ELF-1 (cell line): ENCODE measurements around the gene COMT.
A peak's percentile ranks its signal among the peaks of the same experiment; 100 is the strongest.

Experiments
- DNase-seq: peaks from one replicate; pipeline ENCODE4 v3.0.0-alpha.2; 2016; ENCODE audit warnings: low read depth, low spot score

Gene COMT

DNA sequence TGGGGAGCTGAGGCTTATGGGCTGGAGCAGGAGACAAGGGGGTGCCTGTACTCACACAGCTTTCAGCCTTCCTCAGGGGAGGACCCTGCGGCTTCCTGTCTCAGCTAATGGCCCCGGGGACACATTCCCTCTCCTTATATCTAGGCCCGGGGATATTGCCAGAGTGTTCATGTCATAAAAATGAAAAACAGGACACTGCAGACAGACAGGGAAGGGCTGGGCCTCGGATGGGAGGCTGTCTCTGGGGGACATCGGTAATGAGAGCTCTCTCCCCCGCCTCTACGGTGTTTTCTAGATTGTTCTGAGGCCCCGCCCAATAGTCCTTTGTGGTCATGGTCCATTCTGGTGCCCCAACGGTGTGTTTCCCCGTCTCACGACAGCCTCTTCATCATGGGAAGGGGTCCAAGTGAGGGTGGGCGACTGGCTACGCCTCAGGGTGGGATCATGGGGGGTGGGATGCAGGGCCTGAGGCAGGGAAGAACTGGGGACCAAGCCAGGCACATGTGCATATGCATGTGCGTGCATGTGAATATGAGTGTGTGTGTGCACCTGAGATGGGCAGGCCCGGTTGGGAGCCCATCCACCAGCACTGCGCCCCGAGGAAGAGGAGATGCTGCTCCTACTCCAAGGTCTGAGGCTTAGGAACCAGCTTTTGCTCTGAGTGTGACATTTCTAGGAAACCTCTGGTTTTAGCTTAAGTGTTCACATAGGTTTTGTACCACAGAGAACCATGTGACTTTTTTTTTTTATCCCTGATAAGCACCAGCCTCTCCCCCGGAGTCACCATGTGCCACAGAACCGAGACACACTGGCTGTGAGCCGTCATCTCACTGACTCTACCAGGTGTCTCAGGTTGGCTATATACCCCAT is 69.8 kb downstream of the COMT start:
- DNase-seq: no peak

DNA sequence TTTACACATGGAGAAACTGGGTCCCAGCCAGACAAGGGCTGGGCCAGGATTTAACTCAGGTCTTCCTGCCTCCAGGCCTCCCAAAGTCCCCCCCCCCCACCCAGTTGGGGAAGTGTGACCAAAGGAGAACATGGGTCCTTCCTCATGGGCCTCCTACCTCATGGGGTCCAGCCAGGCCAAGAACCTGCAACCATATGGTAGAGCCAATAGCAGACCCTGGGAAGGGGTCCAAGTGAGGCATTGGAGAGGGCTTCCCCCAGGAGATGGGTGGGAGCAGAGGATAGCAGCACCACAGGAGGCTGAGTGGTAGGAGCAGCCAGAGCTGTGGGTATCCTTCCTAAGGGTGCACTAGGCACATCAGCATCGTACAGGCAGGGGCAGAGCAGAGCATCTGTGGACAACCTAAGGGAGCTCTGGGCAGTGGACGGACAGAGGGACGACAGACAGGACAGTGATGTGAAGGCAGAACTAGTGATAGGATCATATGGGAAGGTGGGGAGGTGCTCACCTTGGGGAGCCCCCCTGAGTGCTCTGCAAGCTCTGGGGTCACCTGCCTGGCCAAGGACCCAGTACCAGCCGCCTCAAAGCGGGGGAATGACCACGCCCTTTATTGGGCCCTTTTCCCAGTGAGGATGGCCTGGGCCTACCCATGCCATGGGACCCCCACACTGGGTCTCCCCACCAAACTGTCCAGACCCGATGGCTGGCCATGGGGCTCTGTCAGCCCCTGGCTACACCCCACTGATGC is 70.6 kb downstream of the COMT start:
- DNase-seq: no peak

DNA sequence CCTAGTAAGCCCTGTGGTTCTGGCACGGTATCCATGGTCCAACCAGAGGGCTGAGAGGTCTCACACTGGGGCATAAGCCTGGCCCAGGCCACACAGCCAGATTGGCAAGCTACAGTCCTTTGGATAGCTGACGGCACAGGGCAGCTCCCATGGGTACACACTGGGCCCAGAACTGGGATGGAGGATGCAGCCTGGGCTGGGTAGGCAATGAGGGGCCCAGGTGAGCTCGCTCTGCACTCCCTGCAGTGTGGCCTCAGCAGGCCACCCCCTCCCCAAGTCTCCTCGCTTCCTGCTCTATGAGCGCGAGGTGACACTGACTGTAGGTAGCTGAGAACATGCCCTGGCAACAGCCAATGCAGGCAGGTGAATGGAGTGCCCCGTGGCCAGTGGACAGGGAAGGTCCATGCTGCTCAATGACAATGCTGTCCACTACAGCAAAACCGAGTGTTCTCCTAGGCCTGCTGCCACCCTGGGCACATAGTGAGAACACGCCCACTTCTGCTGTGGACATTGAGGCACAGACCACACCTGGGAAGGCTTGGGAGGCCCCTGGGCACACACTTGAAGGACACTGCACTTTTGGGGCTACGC is 71.3 kb downstream of the COMT start:
- DNase-seq: no peak

DNA sequence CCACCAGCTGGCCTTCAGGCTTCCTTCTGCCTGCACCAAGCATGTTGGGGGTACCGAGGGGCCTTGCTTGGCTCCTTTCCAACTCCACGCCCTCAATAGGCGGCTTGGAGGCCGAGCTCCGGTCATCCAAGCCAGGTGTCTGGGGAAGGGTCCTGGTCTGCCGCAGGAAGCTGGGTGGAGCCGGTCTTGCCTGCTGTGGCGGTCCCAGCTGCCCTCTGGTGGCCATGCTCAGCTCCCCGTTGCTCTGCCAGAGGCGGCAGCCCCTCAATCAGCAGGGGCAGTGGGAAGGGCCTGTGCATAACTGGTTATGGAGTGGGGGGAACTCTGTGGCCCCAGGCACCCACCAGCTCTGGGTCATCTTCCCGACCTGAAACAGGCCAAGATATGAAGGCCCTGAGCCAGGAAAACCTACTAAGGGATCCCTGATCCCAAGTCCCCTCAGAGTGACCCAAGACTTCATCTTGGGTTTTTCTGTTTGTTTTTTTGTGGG is 71.9 kb downstream of the COMT start:
- DNase-seq: peak; percentile 88

DNA sequence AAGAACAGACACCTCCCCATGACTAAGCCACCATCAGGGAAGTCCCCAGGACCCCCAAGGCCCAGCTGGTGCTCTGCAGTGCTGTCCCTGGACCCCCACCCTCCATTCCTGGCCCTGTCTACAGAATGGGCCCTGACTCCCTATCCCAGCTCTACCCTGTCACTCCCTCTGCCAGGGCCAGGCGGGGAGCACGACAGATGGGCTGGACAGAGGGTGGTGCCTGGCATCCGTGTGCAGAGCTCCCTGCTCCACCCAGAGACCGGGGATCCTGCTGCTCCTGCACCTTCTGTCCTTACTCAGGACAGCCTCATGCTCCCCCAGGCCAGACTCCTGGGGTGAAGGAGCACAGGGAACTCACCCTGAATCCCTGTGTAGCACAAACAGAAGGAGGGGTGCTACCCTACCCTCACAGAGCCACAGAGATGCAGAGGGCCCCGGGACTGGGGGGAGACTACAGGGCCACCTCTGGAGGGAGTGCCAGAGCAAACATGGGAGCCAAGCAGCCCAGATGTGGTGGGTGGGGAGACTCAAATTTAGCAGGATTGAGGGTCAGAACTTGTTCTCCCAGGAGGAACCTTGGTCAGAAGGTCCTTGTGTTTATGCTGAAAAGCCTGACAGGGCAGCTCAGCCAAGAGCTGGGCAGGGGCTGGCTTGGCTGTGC is 73.1 kb downstream of the COMT start:
- DNase-seq: no peak

DNA sequence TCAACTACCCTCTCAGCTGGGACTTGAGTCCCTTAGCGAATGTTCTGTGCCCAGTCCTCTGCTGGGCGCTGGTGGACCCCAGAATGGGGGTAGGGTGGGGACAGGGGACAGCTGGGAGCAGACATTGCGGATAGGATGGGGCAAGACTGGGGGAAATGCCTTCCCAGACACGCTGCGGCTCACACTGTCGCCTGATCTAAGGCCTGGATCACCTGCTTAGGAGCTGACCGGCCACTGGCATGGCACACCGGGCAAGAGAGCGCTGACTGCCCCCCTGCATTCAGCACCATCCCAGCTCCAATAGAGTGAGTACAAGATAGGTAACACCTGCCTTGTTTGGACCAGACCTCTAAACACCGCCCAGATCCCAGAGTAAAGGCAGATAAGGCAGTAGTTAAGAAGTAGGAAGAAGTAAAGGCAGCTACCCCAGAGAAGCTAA is 73.6 kb downstream of the COMT start:
- DNase-seq: no peak

DNA sequence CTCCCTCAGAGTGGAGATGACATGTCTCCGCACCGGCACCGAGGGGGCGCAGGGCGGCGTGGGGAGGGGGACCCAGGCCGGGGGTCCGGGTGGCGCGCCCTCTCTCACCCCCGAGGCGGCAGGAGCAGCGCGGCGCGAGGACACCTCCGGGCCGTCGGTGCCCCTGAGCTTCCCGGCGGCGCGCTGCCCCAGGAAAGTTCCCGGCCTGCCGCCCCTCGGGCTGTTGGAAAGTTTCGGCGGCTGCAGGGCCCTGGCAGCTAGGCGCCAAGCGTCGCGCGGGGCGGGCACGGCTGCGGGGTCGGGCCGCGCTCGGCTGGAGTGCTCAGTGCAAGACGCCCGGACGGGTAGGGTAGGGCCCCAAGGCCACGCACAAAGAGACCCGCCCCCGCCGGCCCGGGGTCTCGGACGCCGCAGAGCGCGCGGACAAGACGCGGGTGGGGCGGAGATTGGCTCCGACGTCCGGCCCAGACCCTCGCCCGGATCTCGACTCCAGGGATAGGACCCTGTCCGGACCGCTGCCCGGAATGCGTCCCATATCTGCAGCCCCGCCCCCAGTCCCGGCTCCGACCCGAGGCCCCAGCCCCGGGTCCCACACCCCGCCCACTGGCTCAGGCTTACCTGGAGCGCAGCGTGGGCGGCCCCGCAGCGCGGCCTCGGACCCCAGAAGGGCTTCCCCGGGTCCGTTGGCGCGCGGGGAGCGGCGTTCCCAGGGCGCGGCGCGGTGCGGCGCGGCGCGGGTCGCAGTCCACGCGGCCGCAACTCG is 74.6 kb downstream of the COMT start:
- no peak for DNase-seq

DNA sequence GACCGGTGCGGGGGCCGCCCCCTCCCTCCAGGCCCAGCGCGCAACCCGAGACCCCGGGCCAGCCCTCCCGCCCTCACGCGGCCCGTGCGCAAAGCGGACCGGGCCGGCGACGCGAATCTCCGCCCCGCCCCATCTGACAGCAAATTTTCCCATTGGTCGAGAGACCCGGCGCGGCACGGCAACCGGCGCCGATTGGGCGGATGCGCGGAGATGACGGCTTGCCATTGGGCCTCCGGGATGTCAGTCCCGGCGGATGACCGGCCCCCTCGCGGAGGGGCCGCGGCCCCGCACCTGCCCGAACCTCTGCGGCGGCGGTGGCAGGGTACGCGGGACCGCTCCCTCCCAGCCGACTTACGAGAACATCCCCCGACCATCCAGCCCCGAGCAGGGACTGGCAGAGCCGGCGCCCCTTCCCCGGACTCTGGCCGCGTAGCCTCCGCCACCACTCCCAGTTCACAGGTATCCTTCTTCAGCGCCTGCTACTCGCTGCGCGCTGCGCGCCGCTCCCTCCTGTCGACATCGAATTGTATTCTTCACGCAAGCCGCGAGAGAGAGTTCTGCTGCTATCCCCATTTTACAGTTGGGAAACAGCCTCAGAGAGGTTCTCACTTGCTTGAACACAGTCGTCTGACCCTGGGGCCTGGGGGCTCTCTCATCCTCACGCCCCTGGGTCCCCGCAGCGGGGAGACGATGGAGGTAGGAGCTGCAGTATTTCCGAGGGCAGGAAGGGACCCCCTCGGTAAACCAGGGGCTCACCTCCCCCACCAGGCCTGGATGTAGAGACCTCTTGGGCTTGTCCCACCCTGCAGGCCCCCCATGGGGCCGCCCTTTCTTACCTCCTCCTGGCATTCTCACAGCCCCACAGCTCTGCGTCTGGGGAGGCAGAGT is 75.4 kb downstream of the COMT start, which contains the start of gene ARVCF:
TSS of gene ARVCF (minus strand) at position 90 of the 888 bp plus-strand sequence. CDS start 26,029 bp downstream, outside the sequence.
- DNase-seq: peak; percentile 93

DNA sequence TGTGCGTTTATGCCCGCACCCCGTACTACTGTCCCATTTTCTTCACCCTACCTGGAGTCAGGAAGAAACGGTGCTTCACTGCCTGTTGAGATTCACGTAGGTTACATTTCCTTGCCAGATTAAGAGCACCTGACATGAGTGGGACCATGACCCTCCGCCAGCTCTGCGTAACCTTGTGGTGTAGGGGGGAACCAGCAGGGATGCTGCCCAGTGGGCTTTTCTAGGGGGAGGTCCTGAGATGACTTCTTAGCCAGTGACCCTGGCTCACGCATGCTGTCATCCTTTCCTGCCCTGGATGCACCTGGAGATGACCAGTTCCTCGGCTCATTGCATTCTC is 76.0 kb downstream of the COMT start:
- DNase-seq: no peak

DNA sequence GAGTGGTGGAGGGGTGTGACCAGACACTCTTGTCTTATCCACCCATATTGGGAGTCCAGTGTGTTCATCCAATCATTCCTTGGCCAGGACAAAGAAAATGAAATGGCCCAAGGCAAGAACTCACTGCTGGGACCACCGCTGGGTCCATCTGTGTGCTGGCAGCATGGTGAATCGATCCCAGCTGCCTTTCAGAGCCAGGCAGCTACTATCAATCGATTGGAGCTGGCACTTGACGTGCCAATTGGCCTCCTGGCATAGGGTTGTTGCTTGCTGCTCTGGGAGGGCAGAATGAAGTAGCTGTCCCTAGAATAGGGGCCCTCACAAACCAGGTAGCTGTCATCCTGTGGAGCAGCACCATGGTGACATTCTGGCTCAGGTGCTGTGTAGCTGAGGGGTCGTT is 76.4 kb downstream of the COMT start:
- DNase-seq: no peak
